Fibroblast of lung (primary cell): ENCODE measurements around the gene MINAR1.

Experiments used
- EZH2 ChIP-seq: IDR thresholded peaks from 2 replicates; pipeline ENCODE4 v1.5.1; 2012; ENCODE audit warnings: low read length, control low read depth, mild to moderate bottlenecking; ENCODE audit errors: missing control alignments
- TF ChIP-seq, protein P1 (sequence below), 2 donors: IDR thresholded peaks in 1 of 2; conservative IDR thresholded peaks in 1 of 2; 1 replicate in 1 of 2; 2 replicates in 1 of 2; pipeline ENCODE4 v1.5.1; 2011 to 2012; ENCODE audit warnings: low read length in 2 of 2, control low read depth in 1 of 2, inconsistent platforms in 1 of 2, low read depth in 1 of 2, mild to moderate bottlenecking in 1 of 2

DNA sequence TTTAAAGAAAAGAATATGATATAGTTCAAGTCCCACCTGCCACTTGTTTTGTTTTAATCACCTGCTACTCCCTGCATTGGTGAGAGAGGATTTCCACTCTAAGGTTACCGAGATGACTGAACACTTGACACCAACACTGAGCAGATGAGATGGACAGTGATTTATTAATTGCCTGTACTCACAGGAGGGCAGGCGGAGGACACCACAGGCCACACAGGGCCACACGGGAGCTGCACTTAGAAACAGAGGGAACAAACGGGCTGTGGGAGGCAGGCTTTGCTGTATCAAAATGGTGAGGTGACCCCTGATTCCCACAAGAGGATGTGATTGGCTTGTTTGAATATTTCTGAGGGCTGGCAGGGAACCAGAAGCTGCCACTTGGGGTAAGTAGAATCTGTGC lies 10.8 kb downstream of the MINAR1 start:
- TF ChIP-seq, protein P1, sequence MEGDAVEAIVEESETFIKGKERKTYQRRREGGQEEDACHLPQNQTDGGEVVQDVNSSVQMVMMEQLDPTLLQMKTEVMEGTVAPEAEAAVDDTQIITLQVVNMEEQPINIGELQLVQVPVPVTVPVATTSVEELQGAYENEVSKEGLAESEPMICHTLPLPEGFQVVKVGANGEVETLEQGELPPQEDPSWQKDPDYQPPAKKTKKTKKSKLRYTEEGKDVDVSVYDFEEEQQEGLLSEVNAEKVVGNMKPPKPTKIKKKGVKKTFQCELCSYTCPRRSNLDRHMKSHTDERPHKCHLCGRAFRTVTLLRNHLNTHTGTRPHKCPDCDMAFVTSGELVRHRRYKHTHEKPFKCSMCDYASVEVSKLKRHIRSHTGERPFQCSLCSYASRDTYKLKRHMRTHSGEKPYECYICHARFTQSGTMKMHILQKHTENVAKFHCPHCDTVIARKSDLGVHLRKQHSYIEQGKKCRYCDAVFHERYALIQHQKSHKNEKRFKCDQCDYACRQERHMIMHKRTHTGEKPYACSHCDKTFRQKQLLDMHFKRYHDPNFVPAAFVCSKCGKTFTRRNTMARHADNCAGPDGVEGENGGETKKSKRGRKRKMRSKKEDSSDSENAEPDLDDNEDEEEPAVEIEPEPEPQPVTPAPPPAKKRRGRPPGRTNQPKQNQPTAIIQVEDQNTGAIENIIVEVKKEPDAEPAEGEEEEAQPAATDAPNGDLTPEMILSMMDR (conservative IDR thresholded peaks at IDR 0.05 in 1 of 2, IDR thresholded peaks at IDR 0.05 in 1 of 2; ENCODE audit: low read depth in 1 of 2, low read length in 2 of 2) = no peak
- no peak for TF ChIP-seq EZH2
